ENCODE measurements around the gene ZSCAN22.
A peak's percentile ranks its signal among the peaks of the same experiment; 100 is the strongest.
"Not testable (repeated sequence)": the region's sequence is repeated elsewhere in the genome, so short reads cannot be mapped to it uniquely, and the experiment has no call there.

ZSCAN22 gene

GRCh38 chr19:58304255-58304654 is 22.5 kb upstream of the ZSCAN22 start:
- TF ChIP-seq CTCF (IDR thresholded peaks at IDR 0.05; ENCODE audit: insufficient read depth, low read length, missing control alignments): no peak
- DNase-seq (ENCODE audit: low read depth, low spot score): no peak
- no peak overlapping the region for H3K4me3 ChIP-seq (ENCODE audit: low read depth, low read length)
- ChIA-PET POLR2A (no interaction called here), CTCF (no interaction called here)

GRCh38 chr19:58304748-58305064 is 22.1 kb upstream of the ZSCAN22 start:
- CTCF ChIA-PET: no interaction called here
- H3K4me3 ChIP-seq (ENCODE audit: low read depth, low read length): peak overlapping the region; percentile 99
- POLR2A ChIA-PET: interaction anchor here (0.6 to 1.3 kb wide), 2 partner anchors 13 to 22 kb away, joined by 4 to 5 read pairs; partner anchors contain the start of gene ZSCAN22
- TF ChIP-seq CTCF (IDR thresholded peaks at IDR 0.05; ENCODE audit: insufficient read depth, low read length, missing control alignments): no peak
- DNase-seq (ENCODE audit: low read depth, low spot score): no peak

GRCh38 chr19:58305065-58305931 is 21.5 kb upstream of the ZSCAN22 start, which contains the start of gene ERVK3-1:
Gene ERVK3-1 (plus strand): TSS chr19:58305377. CDS start chr19:58312169, 6,792 bp downstream.
- no peak for TF ChIP-seq CTCF (IDR thresholded peaks at IDR 0.05; ENCODE audit: insufficient read depth, low read length, missing control alignments)
- CTCF ChIA-PET: interaction anchor here (1.4 kb wide), 1 partner anchor 14 kb away, joined by 5 read pairs; no protein-coding TSS in a partner anchor
- peak; percentile 88 for DNase-seq (ENCODE audit: low read depth, low spot score)
- POLR2A ChIA-PET: interaction anchor here (0.6 to 1.3 kb wide), 4 partner anchors 12 to 170 kb away, joined by 3 to 5 read pairs (median 4); partner anchors contain the start of genes ZNF446 and ZSCAN22
- H3K4me3 ChIP-seq (ENCODE audit: low read depth, low read length): peak within 1 kb of the TSS; percentile 99

GRCh38 chr19:58305932-58306323 is 20.9 kb upstream of the ZSCAN22 start:
- DNase-seq (ENCODE audit: low read depth, low spot score): no peak
- H3K4me3 ChIP-seq (ENCODE audit: low read depth, low read length): peak overlapping the region; percentile 99
- no peak for TF ChIP-seq CTCF (IDR thresholded peaks at IDR 0.05; ENCODE audit: insufficient read depth, low read length, missing control alignments)
- ChIA-PET CTCF (interaction anchor here (1.4 kb wide), 1 partner anchor 13 kb away, joined by 5 read pairs; no protein-coding TSS in a partner anchor), POLR2A (interaction anchor here (0.6 to 1.3 kb wide), 3 partner anchors 12 to 170 kb away, joined by 3 to 4 read pairs (median 3); partner anchors contain the start of genes ZNF446 and ZSCAN22)

GRCh38 chr19:58307736-58308135 is 19.1 kb upstream of the ZSCAN22 start:
- ChIA-PET POLR2A (no interaction called here), CTCF (interaction anchor here (1.8 kb wide), 1 partner anchor 10 kb away, joined by 8 read pairs; no protein-coding TSS in a partner anchor)
- H3K4me3 ChIP-seq (ENCODE audit: low read depth, low read length): no peak overlapping the region
- DNase-seq (ENCODE audit: low read depth, low spot score): no peak
- no peak for TF ChIP-seq CTCF (IDR thresholded peaks at IDR 0.05; ENCODE audit: insufficient read depth, low read length, missing control alignments)

- DNase-seq (ENCODE audit: low read depth, low spot score); H3K4me3 ChIP-seq (ENCODE audit: low read depth, low read length); POLR2A ChIA-PET: not testable (repeated sequence)
- CTCF ChIA-PET: interaction anchor here (1.0 to 1.5 kb wide), 3 partner anchors 11 to 79 kb away, joined by 4 to 5 read pairs (median 4); no protein-coding TSS in a partner anchor
Observed at GRCh38 chr19:58310685-58311084, 16.1 kb upstream of the ZSCAN22 start.
